ENCODE data around the gene B3GAT1.

- TF ChIP-seq CTCF (IDR thresholded peaks at IDR 0.05): no peak
- TF ChIP-seq POLR2AphosphoS5 (IDR thresholded peaks at IDR 0.05; ENCODE audit: low read depth, low read length): no peak
- TF ChIP-seq EZH2phosphoT487 (IDR thresholded peaks at IDR 0.05; ENCODE audit: borderline replicate concordance, low read depth): no peak
- no peak for TF ChIP-seq YY1 (IDR thresholded peaks at IDR 0.05; ENCODE audit: low read depth)
- no peak for TF ChIP-seq EP300 (IDR thresholded peaks at IDR 0.05; ENCODE audit: borderline replicate concordance in 1 of 2, low read depth in 1 of 2, low read length in 1 of 2)
- no peak for TF ChIP-seq GABPA (IDR thresholded peaks at IDR 0.05; ENCODE audit: low read depth)
- no peak for TF ChIP-seq FOXM1 (IDR thresholded peaks at IDR 0.05; ENCODE audit: low read depth)
- no peak for TF ChIP-seq TAF1 (IDR thresholded peaks at IDR 0.05; ENCODE audit: borderline replicate concordance, low read depth, low read length)
- no peak for TF ChIP-seq MXI1 (IDR thresholded peaks at IDR 0.05; ENCODE audit: low read depth, low read length)
- no peak for TF ChIP-seq USF2 (IDR thresholded peaks at IDR 0.05; ENCODE audit: borderline replicate concordance, low read depth, low read length)
- no peak for TF ChIP-seq RAD21 (IDR thresholded peaks at IDR 0.05; ENCODE audit: low read length)
- TF ChIP-seq REST (IDR thresholded peaks at IDR 0.05; ENCODE audit: low read depth, low read length): no peak
Observed at GRCh38 chr11:134356656-134357544, 55.1 kb downstream of the B3GAT1 start.

All from SK-N-SH (cell line).